8988T (cell line): Measurements from ENCODE around the gene CHAMP1.
"Not testable (repeated sequence)": the region's sequence is repeated elsewhere in the genome, so short reads cannot be mapped to it uniquely, and the experiment has no call there.

ENCODE experiments used
- DNase-seq: peaks from one replicate; pipeline ENCODE4 v3.0.0; 2011

The CHAMP1 gene

GRCh38 chr13:114338959-114339358 lies 24.7 kb downstream of the CHAMP1 start:
- DNase-seq = no peak

GRCh38 chr13:114339857-114340534 lies 25.7 kb downstream of the CHAMP1 start:
- no peak for DNase-seq

GRCh38 chr13:114341003-114341777 lies 26.9 kb downstream of the CHAMP1 start:
- no peak for DNase-seq

GRCh38 chr13:114347256-114347655 lies 33.0 kb downstream of the CHAMP1 start:
- not testable (repeated sequence) for DNase-seq

GRCh38 chr13:114352763-114353162 lies 38.5 kb downstream of the CHAMP1 start:
- DNase-seq = not testable (repeated sequence)

- DNase-seq = not testable (repeated sequence)
Measured at GRCh38 chr13:114353382-114353781, 39.1 kb downstream of the CHAMP1 start.
